Astrocyte of the cerebellum (primary cell): ENCODE measurements around the gene TCAF1.

Source experiments
- DNase-seq: peaks from one replicate; pipeline ENCODE4 v3.0.0-alpha.2; 2011; ENCODE audit warnings: low read depth
- H3K4me3 ChIP-seq: 2 replicates; pipeline ENCODE4 v1.5.1; 2011; ENCODE audit warnings: mild to moderate bottlenecking, low read depth, low read length, moderate library complexity
- in situ Hi-C: cut with HindIII; loops from 2 replicates; pipeline ENCODE4 v1.10.0; 2017; ENCODE audit warnings: low sequenced_read_pairs
- TF ChIP-seq, protein P1 (sequence below): IDR thresholded peaks from 2 replicates; pipeline ENCODE4 v1.5.1; 2012; ENCODE audit warnings: low read length, low read depth, moderate library complexity, mild to moderate bottlenecking; ENCODE audit errors: missing control alignments

TCAF1 gene, protein sequence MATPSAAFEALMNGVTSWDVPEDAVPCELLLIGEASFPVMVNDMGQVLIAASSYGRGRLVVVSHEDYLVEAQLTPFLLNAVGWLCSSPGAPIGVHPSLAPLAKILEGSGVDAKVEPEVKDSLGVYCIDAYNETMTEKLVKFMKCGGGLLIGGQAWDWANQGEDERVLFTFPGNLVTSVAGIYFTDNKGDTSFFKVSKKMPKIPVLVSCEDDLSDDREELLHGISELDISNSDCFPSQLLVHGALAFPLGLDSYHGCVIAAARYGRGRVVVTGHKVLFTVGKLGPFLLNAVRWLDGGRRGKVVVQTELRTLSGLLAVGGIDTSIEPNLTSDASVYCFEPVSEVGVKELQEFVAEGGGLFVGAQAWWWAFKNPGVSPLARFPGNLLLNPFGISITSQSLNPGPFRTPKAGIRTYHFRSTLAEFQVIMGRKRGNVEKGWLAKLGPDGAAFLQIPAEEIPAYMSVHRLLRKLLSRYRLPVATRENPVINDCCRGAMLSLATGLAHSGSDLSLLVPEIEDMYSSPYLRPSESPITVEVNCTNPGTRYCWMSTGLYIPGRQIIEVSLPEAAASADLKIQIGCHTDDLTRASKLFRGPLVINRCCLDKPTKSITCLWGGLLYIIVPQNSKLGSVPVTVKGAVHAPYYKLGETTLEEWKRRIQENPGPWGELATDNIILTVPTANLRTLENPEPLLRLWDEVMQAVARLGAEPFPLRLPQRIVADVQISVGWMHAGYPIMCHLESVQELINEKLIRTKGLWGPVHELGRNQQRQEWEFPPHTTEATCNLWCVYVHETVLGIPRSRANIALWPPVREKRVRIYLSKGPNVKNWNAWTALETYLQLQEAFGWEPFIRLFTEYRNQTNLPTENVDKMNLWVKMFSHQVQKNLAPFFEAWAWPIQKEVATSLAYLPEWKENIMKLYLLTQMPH

DNA sequence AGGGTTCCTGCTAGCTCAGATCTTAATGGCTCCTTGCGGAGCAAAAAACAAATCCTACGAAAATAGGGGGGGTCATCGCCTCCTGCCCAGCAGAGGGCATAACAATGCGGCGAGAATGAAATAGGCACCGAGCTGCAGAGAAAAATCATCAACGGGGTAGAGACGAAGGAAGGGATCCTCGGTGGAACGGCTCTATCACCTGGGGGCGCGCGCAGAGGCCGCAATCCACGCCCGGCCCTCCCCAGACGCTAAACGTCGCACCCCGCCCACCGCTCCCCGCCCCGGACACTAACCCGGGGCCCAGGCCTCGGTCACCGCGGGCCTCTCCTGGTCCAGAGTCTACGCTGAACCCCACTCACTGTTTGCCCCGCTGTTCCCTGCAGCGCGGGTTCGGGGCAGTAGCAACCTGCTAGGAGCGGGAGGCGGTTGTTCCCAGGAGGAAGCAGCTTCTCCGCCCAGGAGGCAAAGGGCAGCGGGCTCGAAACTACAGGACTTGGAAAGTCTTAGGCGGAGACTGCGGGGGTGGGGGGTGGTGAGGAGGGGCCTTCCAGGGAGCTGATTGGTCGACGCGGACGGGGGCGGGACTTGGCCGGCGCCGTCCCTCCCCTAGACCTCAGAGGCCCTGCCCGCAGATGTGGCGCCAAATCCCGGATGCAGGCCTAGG lies at the start of gene TCAF1:
TCAF1 (minus strand) TSS at position 509 of the 664 bp plus-strand sequence. CDS start 25,568 bp downstream, outside the sequence.
- peak; percentile 85 for DNase-seq
- H3K4me3 ChIP-seq = peak within 1 kb of the TSS; percentile 88
- in situ Hi-C loops = no loop called here
- TF ChIP-seq, protein P1, sequence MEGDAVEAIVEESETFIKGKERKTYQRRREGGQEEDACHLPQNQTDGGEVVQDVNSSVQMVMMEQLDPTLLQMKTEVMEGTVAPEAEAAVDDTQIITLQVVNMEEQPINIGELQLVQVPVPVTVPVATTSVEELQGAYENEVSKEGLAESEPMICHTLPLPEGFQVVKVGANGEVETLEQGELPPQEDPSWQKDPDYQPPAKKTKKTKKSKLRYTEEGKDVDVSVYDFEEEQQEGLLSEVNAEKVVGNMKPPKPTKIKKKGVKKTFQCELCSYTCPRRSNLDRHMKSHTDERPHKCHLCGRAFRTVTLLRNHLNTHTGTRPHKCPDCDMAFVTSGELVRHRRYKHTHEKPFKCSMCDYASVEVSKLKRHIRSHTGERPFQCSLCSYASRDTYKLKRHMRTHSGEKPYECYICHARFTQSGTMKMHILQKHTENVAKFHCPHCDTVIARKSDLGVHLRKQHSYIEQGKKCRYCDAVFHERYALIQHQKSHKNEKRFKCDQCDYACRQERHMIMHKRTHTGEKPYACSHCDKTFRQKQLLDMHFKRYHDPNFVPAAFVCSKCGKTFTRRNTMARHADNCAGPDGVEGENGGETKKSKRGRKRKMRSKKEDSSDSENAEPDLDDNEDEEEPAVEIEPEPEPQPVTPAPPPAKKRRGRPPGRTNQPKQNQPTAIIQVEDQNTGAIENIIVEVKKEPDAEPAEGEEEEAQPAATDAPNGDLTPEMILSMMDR = peak; percentile 41

DNA sequence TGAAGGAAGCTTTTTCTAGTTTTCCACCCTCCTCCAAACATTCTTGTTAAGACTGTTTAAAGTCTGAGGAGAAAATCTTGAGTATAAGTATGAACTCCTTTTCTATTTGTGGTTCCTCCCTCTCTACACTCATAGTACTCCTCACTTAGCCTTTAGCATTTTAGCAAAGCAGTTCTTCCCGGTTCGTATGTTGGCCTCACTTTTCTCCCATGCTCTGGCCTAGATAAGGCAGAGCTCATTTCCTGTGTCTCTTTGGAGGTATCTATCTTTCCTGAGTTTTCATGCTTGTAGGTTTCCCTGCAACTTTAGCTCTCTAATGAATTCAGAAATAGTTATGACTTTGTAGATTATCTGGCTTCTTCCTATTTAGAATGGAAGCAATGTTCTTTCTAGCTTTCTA lies 46.8 kb upstream of the TCAF1 start:
- TF ChIP-seq, protein P1 = no peak
- H3K4me3 ChIP-seq = no peak overlapping the region
- in situ Hi-C loops = no loop called here
- no peak for DNase-seq

DNA sequence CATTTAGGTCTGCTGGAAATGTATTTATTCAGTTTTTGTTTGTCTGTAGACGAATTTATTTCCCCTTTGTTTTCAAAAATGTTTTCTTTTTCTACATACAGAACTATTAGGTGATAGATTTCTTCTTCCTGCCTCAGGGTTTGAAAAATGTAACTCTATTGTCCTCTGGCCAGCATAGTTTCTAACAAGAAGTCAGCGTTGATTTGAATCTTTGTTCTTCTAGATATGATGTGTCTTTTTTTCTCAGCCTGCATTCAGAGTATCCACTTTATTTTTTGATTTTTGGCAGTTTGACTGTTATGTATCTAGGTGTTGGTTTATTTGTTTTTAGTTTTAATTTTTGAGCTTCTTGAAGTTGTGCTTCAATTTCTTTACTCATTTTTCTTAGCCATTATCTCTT lies 45.1 kb upstream of the TCAF1 start:
- DNase-seq = no peak
- TF ChIP-seq, protein P1 = no peak
- in situ Hi-C loops = no loop called here
- no peak overlapping the region for H3K4me3 ChIP-seq

DNA sequence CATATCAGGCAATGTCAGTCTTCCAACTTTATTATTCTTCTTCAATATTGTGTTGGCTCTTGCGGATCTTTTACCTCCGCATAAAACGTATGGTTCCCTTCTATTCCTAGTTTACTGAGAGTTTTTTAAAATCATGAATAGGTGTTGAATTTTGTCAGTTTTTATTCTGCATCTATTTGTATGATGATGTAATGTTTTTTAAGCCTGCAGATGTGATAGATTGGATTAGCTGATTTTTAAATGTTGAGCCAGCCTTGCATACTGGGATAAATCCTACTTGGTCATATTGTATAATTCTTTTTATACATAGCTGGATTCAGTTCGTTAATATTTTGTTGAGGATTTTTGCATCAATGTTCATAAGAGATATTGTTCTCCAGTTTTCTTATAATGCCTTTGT lies 43.4 kb upstream of the TCAF1 start:
- in situ Hi-C loops = no loop called here
- TF ChIP-seq, protein P1 = no peak
- DNase-seq = no peak
- no peak overlapping the region for H3K4me3 ChIP-seq

DNA sequence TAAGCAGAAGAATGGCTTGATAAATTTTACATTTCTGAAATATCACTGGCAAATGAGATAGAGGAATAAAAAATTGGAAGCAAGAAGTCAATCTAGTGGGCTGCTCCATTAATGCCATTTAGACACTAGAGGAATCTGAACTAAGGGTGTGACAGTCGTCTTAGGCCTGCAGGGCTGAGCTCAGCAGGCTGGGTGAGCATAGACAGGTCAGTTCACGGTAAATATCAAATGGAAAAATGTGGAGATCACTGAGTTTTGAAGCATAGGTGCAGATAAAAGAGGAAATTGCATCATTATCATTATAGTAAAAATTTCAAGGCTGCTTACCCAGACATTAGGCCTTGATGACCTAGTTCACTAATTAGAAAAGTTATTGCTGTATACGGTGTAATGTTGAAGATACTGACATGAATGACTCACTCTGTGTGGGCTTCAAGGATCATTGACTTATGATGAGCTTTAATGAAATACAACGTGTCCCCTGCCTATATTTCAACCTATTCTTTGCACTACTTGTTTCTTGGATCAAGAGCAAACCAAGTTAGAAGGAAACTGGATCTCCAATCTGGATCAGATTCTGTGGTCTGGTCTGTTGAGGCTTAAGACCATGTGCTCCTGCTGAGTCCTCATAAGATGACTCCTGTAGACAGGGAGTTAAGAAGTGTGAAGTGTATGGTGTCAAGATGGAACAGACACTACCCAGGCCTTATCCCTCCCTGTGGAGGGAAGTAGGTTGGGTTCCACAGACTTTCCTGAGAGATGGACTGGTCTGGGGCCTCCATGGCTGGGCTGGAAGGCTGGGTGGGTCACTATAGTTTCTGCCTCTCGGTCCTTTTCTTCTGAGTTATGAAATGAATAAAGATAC lies 36.6 kb upstream of the TCAF1 start:
- no peak overlapping the region for H3K4me3 ChIP-seq
- in situ Hi-C loops = no loop called here
- no peak for DNase-seq
- TF ChIP-seq, protein P1 = no peak
